Gastrocnemius medialis (tissue), 4 donors: ENCODE data around the gene C14orf180. TPM values are rescaled to one million over a fixed set of nuclear protein-coding genes. Genes with fewer than 3 reads are reported as not detected.

Experiments used
- ATAC-seq, 2 donors: fragments of 150-250 bp; one replicate each; pipeline ENCODE4 v1.9.1; 2016
- DNase-seq, 2 donors: peaks; one replicate each; pipeline ENCODE4 v3.0.0-alpha.2; 2019
- H3K27ac ChIP-seq, 4 donors: fragments of 200-600 bp; sonication (generic); 1 replicate in 1 of 4; 2 replicates in 3 of 4; pipeline ENCODE4 v1.5.1; 2016 to 2018; ENCODE audit warnings: mild to moderate bottlenecking in 2 of 4, moderate library complexity in 1 of 4
- H3K27me3 ChIP-seq, 3 donors: fragments of 200-600 bp; sonication (generic) in 2 of 3; 1 replicate in 1 of 3; 2 replicates in 2 of 3; pipeline versions ENCODE4 v1.5.1 to v1.6.0; 2016 to 2019; ENCODE audit warnings: mild to moderate bottlenecking in 1 of 3, moderate library complexity in 1 of 3
- H3K36me3 ChIP-seq, 2 donors: fragments of 200-600 bp; sonication (generic) in 1 of 2; one replicate each; pipeline ENCODE4 v1.5.1; 2017 to 2018
- H3K4me1 ChIP-seq, 2 donors: fragments of 200-600 bp; sonication (generic) in 1 of 2; one replicate each; pipeline ENCODE4 v1.5.1; 2016 to 2017; ENCODE audit warnings: mild to moderate bottlenecking in 2 of 2
- H3K4me3 ChIP-seq, 4 donors: fragments of 200-600 bp; sonication (generic) in 3 of 4; 1 replicate in 1 of 4; 2 replicates in 3 of 4; pipeline ENCODE4 v1.5.1; 2016 to 2019; ENCODE audit warnings: mild to moderate bottlenecking in 2 of 4
- H3K9me3 ChIP-seq, 3 donors: fragments of 200-600 bp; sonication (generic) in 2 of 3; 1 replicate in 1 of 3; 2 replicates in 2 of 3; pipeline ENCODE4 v1.5.1; 2016 to 2019
- CTCF ChIP-seq, 5 experiments: fragments of 450-650 bp in 3 of 5; fragments of 200-600 bp in 2 of 5; sonication (generic) in 2 of 5; IDR thresholded peaks in 4 of 5; conservative IDR thresholded peaks in 1 of 5; 1 replicate in 4 of 5; 2 replicates in 1 of 5; pipeline ENCODE4 v1.5.1; 2016 to 2019; ENCODE audit warnings: antibody characterized with exemption in 5 of 5, mild to moderate bottlenecking in 3 of 5, moderate library complexity in 3 of 5
- POLR2A ChIP-seq, 2 donors: fragments of 450-650 bp; IDR thresholded peaks; one replicate each; pipeline ENCODE4 v1.6.1; 2017; ENCODE audit warnings: antibody characterized with exemption in 2 of 2, mild to moderate bottlenecking in 2 of 2, moderate library complexity in 2 of 2
- in situ Hi-C, 4 donors: fragments of 200-750 bp; cut with MboI; loops; one replicate each; pipeline versions ENCODE4 v1.15.0 to v1.8.0; 2017; ENCODE audit warnings: low sequenced_read_pairs in 4 of 4
- intact Hi-C: fragments of 100-400 bp; cut with DNase I; formaldehyde crosslinking; loops from one replicate; pipeline ENCODE4 v1.15.1; 2023; ENCODE audit warnings: low total_unique reads
- total RNA-seq, 4 donors: library from RNA; depleted of rRNA; stranded (reverse); fragments of >200 nt; gene quantifications; one replicate each; pipeline versions ENCODE4 v1.1.0 to v1.2.3, GENCODE V29; 2016

C14orf180 gene
- total RNA-seq, 4 donors from 2014 or later, result 0.16 to 1.5 (median 0.25) TPM

GRCh38 chr14:104581521-104581920 is 2.0 kb downstream of the C14orf180 start:
- in situ Hi-C loops, result no loop called here
- TF ChIP-seq CTCF (IDR thresholded peaks at IDR 0.05 in 4 of 5, conservative IDR thresholded peaks at IDR 0.05 in 1 of 5), result no peak
- no peak for TF ChIP-seq POLR2A (IDR thresholded peaks at IDR 0.05)
- peak overlapping the region in 2 of 4 donors; percentile 44 to 90 for H3K27ac ChIP-seq
- intact Hi-C loops, result no loop called here
- H3K36me3 ChIP-seq, result no peaks in the 10 kb centered on the region
- ATAC-seq (no peak), DNase-seq (no peak)
- H3K9me3 ChIP-seq, result no peaks in the 10 kb centered on the region
- H3K27me3 ChIP-seq, result no peaks in the 10 kb centered on the region
- H3K4me1 ChIP-seq, result peaks cover 53 to 58% of the 10 kb centered on the region in 2 donors
- H3K4me3 ChIP-seq, result peak overlapping the region in 1 of 4 donors; percentile 13

DNA sequence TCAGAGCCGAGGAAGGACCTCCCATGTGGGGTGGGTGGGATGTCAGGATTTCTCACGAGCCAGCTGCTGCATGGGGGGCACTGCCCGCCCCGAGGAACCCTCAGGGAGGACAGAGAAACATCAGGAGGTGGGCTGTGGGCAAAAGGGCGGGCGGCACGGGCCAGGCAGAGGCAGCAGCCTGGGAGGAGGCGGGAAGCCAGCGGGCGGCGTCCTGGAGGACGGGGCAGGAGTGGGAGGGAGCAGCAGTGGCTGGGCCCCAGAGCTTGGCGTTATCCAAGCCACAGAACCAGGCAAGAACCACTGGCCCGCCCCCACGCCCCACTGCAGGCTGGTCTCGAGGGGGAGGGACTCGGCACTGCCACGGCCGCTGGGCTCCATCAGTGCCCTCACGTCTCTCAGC is 2.4 kb downstream of the C14orf180 start:
- Histone ChIP-seq H3K27me3 (no peaks in the 10 kb centered on the region), H3K4me1 (peaks cover 53 to 58% of the 10 kb centered on the region in 2 donors), H3K4me3 (peak overlapping the region in 2 of 4 donors; percentile 9 to 13), H3K36me3 (no peaks in the 10 kb centered on the region), H3K9me3 (no peaks in the 10 kb centered on the region), H3K27ac (peak overlapping the region; percentile 11 to 90 (median 52))
- intact Hi-C loops (no loop called here), in situ Hi-C loops (no loop called here)
- ATAC-seq (peak; percentile 11 to 26), DNase-seq (peak; percentile 21 to 27)
- no peak for TF ChIP-seq CTCF (IDR thresholded peaks at IDR 0.05 in 4 of 5, conservative IDR thresholded peaks at IDR 0.05 in 1 of 5)
- TF ChIP-seq POLR2A (IDR thresholded peaks at IDR 0.05), result no peak

- in situ Hi-C loops, result no loop called here
- peak overlapping the region in 3 of 4 donors; percentile 9 to 35 (median 26) for H3K4me3 ChIP-seq
- peaks cover 53% of the 10 kb centered on the region in 2 donors for H3K4me1 ChIP-seq
- H3K36me3 ChIP-seq, result no peaks in the 10 kb centered on the region
- ATAC-seq (peak; percentile 73 to 74), DNase-seq (peak; percentile 59 to 63)
- no peaks in the 10 kb centered on the region for H3K27me3 ChIP-seq
- no peaks in the 10 kb centered on the region for H3K9me3 ChIP-seq
- peak overlapping the region; percentile 11 to 90 (median 52) for H3K27ac ChIP-seq
- intact Hi-C loops, result no loop called here
- no peak for TF ChIP-seq CTCF (IDR thresholded peaks at IDR 0.05 in 4 of 5, conservative IDR thresholded peaks at IDR 0.05 in 1 of 5)
- no peak for TF ChIP-seq POLR2A (IDR thresholded peaks at IDR 0.05)
Measured at GRCh38 chr14:104582662-104583061, 3.1 kb downstream of the C14orf180 start.

DNA sequence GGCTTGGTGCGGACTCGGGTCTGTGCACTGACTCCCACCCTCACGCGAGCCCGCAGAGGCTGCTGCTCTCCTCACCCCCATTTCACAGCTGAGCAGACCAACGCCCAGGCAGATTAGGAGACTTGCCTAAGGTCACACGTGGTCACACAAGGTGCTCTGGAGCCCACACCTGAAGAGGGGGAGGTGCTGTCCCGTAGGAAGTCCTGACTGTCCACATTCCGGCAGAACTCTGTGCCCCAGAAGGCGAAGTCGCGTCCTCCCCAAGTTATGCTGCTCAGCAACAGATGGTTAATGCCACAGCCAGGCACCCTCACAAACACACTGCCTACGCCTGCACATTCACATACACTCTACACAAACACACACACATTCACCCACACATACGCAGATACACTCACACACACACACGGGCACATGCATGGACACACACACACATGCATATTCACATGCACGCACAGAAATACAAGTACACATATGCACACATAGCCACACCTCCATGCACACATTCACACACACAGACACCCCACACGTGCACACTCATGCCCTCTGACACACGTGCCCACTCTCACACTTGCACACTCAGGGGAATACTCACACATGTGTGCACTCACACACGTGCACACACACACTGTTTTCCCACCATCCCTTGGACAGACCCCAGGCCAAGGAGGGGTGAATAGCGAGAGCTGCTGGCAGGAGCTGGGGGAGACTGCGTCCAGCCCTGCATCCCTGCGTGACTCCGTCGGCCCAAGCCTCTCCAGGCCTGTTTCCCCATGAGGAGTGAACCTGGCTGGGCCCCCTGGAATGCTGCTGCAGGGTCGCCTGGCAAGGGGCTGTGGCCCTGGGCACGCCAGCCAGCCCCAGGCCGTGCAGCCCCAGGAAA is 4.1 kb downstream of the C14orf180 start:
- Histone ChIP-seq H3K4me3 (no peak overlapping the region), H3K4me1 (peaks cover 43 to 44% of the 10 kb centered on the region in 2 donors), H3K27me3 (no peaks in the 10 kb centered on the region), H3K27ac (peak overlapping the region in 1 of 4 donors; percentile 90), H3K9me3 (no peaks in the 10 kb centered on the region), H3K36me3 (no peaks in the 10 kb centered on the region)
- intact Hi-C loops (no loop called here), in situ Hi-C loops (no loop called here)
- TF ChIP-seq CTCF (IDR thresholded peaks at IDR 0.05 in 4 of 5, conservative IDR thresholded peaks at IDR 0.05 in 1 of 5) (no peak), POLR2A (IDR thresholded peaks at IDR 0.05) (no peak)
- DNase-seq (no peak), ATAC-seq (no peak)
